ENCODE data around the gene ARHGAP42.

The ARHGAP42 gene

DNA sequence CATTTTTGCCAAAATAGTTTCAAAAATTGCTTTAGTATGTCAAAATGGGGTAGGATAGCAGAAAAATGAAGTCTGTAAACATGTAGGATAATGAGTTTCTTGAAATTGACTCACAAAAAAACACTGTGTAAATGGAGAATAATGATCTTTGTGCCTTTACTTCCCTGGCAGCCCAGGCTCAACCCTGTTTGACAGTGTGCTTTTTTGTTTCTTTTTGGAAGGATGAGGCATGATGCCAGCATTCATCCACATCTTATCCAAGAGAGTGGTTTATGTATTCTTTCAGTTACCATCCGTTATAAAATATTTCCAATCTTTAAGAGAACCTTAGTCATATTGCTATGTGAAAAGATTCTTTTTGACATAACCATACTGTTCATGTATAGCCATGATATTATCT is 70.6 kb downstream of the ARHGAP42 start:
- H3K4me3 ChIP-seq (ENCODE audit: low read depth, low read length) = no peak overlapping the region
- DNase-seq (ENCODE audit: low read depth) = peak; percentile 18
- TF ChIP-seq, protein P1, sequence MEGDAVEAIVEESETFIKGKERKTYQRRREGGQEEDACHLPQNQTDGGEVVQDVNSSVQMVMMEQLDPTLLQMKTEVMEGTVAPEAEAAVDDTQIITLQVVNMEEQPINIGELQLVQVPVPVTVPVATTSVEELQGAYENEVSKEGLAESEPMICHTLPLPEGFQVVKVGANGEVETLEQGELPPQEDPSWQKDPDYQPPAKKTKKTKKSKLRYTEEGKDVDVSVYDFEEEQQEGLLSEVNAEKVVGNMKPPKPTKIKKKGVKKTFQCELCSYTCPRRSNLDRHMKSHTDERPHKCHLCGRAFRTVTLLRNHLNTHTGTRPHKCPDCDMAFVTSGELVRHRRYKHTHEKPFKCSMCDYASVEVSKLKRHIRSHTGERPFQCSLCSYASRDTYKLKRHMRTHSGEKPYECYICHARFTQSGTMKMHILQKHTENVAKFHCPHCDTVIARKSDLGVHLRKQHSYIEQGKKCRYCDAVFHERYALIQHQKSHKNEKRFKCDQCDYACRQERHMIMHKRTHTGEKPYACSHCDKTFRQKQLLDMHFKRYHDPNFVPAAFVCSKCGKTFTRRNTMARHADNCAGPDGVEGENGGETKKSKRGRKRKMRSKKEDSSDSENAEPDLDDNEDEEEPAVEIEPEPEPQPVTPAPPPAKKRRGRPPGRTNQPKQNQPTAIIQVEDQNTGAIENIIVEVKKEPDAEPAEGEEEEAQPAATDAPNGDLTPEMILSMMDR (IDR thresholded peaks at IDR 0.05; ENCODE audit: control insufficient read depth, extremely low read depth, insufficient read depth) = no peak

- TF ChIP-seq, protein P1 (IDR thresholded peaks at IDR 0.05; ENCODE audit: control insufficient read depth, extremely low read depth, insufficient read depth) = no peak
- DNase-seq (ENCODE audit: low read depth) = no peak
- H3K4me3 ChIP-seq (ENCODE audit: low read depth, low read length) = no peak overlapping the region
Observed at GRCh38 chr11:100759106-100759505, 72.0 kb downstream of the ARHGAP42 start.

GRCh38 chr11:100759856-100760255 is 72.8 kb downstream of the ARHGAP42 start:
- TF ChIP-seq, protein P1 (IDR thresholded peaks at IDR 0.05; ENCODE audit: control insufficient read depth, extremely low read depth, insufficient read depth) = no peak
- DNase-seq (ENCODE audit: low read depth) = no peak
- H3K4me3 ChIP-seq (ENCODE audit: low read depth, low read length) = no peak overlapping the region

DNA sequence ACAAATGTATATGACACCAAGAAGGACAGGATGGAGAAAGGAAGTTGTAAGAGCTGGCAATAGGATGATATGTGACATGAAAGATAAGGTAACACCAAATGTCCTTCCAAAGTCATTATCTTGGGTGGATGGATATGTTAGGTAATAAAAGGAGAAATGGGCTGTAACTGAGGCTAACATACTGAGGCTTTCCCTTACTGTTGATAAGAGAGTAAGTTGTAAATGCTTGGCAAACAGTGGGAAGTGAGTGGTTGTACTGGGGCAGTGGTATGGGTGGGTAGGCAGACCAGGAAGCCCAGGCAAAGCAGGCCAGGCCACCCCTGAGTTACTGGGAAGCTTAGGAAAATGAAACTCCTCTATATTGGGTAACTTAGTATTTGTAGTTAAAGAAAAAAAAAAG is 73.7 kb downstream of the ARHGAP42 start:
- no peak for DNase-seq (ENCODE audit: low read depth)
- TF ChIP-seq, protein P1 (IDR thresholded peaks at IDR 0.05; ENCODE audit: control insufficient read depth, extremely low read depth, insufficient read depth) = no peak
- H3K4me3 ChIP-seq (ENCODE audit: low read depth, low read length) = no peak overlapping the region

DNA sequence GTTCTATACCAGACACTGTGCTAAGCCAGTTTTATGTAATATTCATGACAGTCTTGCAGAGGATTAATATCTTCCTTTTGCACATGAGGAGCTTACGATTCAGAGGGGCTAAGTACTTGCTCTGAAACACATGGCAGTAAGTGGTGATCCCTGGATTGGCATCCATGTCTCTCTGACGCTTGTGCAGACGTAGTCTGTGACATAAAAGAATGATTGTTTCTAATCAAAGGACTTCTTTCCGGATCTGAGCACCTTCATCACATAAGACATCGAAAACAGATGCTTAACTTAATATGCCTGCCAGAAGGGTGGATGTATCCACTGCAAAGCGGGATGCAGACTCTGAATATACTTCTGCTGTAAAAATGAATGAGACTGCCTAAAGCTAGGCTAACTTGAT is 74.8 kb downstream of the ARHGAP42 start:
- no peak overlapping the region for H3K4me3 ChIP-seq (ENCODE audit: low read depth, low read length)
- TF ChIP-seq, protein P1 (IDR thresholded peaks at IDR 0.05; ENCODE audit: control insufficient read depth, extremely low read depth, insufficient read depth) = no peak
- DNase-seq (ENCODE audit: low read depth) = no peak

- no peak overlapping the region for H3K4me3 ChIP-seq (ENCODE audit: low read depth, low read length)
- TF ChIP-seq, protein P1 (IDR thresholded peaks at IDR 0.05; ENCODE audit: control insufficient read depth, extremely low read depth, insufficient read depth) = no peak
- no peak for DNase-seq (ENCODE audit: low read depth)
Observed at GRCh38 chr11:100766764-100767163, 79.7 kb downstream of the ARHGAP42 start.

- TF ChIP-seq, protein P1 (IDR thresholded peaks at IDR 0.05; ENCODE audit: control insufficient read depth, extremely low read depth, insufficient read depth) = no peak
- no peak overlapping the region for H3K4me3 ChIP-seq (ENCODE audit: low read depth, low read length)
- no peak for DNase-seq (ENCODE audit: low read depth)
Observed at GRCh38 chr11:100769165-100769564, 82.1 kb downstream of the ARHGAP42 start.

All from LNCaP clone FGC (cell line).